B cell (primary cell): ENCODE results near the gene RASGEF1C. TPM values are rescaled to one million over a fixed set of nuclear protein-coding genes. Genes with fewer than 3 reads are reported as not detected.

Source experiments
- ATAC-seq: fragments of 200-7000 bp; cut with Tn5 transposase; one replicate; pipeline ENCODE4 v1.10.0; 2021; ENCODE audit warnings: low read depth, mild to moderate bottlenecking, moderate number of reproducible peaks, moderate library complexity
- CTCF ChIA-PET: fragments of 350-600 bp; sonication (Branson Sonifier 250); formaldehyde crosslinking; loops from one replicate; lab custom pipeline; 2021; ENCODE audit warnings: antibody characterized with exemption, inconsistent platforms; lab: Charles Lee
- POLR2A ChIA-PET: fragments of 350-600 bp; sonication (Branson Sonifier 250); formaldehyde crosslinking; loops from one replicate; lab custom pipeline; 2021; ENCODE audit warnings: antibody characterized with exemption; lab: Charles Lee
- DNase-seq: peaks from one replicate; pipeline ENCODE4 v3.0.0; 2013
- H2AFZ ChIP-seq: 2 replicates; pipeline ENCODE4 v1.6.1; 2012; ENCODE audit warnings: mild to moderate bottlenecking, low read depth, low read length; ENCODE audit not compliant: insufficient read depth, poor library complexity, severe bottlenecking
- H3K27ac ChIP-seq, 2 donors: 1 replicate in 1 of 2; 2 replicates in 1 of 2; pipeline ENCODE4 v1.5.1; 2012 to 2013; ENCODE audit warnings: low read length in 2 of 2, mild to moderate bottlenecking in 2 of 2, moderate library complexity in 1 of 2
- H3K27me3 ChIP-seq, 4 experiments: fragments of 200-600 bp in 1 of 4; sonication (generic) in 1 of 4; replicated peaks in 1 of 4; 1 replicate in 2 of 4; 2 replicates in 2 of 4; pipeline versions ENCODE4 v1.6.1 to v1.7.0; 2013 to 2016; ENCODE audit warnings: low read length in 3 of 4, mild to moderate bottlenecking in 2 of 4, mixed read lengths in 1 of 4, moderate library complexity in 1 of 4; ENCODE audit not compliant: insufficient read depth in 4 of 4, control insufficient read depth in 3 of 4; ENCODE audit errors: control extremely low read depth in 1 of 4
- H3K36me3 ChIP-seq, 2 experiments: replicated peaks in 1 of 2; 1 replicate in 1 of 2; 2 replicates in 1 of 2; pipeline versions ENCODE4 v1.6.1 to v1.7.1; 2013; ENCODE audit warnings: low read length in 1 of 2; ENCODE audit not compliant: insufficient read depth in 2 of 2, control insufficient read depth in 1 of 2; ENCODE audit errors: control extremely low read depth in 1 of 2, extremely low read depth in 1 of 2
- H3K4me1 ChIP-seq, 2 donors: fragments of 200-600 bp in 1 of 2; sonication (generic) in 1 of 2; 1 replicate in 1 of 2; 2 replicates in 1 of 2; pipeline versions ENCODE4 v1.5.1 to v1.6.1; 2013 to 2017; ENCODE audit warnings: low read length in 2 of 2; ENCODE audit not compliant: control insufficient read depth in 2 of 2, insufficient read depth in 2 of 2
- H3K4me2 ChIP-seq: replicated peaks from 2 replicates; pipeline ENCODE3; 2012; ENCODE audit warnings: mild to moderate bottlenecking, low read depth, low read length; ENCODE audit not compliant: poor library complexity, severe bottlenecking
- H3K4me3 ChIP-seq, 5 experiments: fragments of 200-600 bp in 1 of 5; sonication (generic) in 1 of 5; 1 replicate in 3 of 5; 2 replicates in 2 of 5; pipeline versions ENCODE4 v1.5.1 to v1.7.0; 2011 to 2016; ENCODE audit warnings: low read length in 4 of 5, mild to moderate bottlenecking in 4 of 5, low read depth in 2 of 5, control low read depth in 1 of 5, moderate library complexity in 1 of 5; ENCODE audit not compliant: insufficient read depth in 1 of 5; ENCODE audit errors: control extremely low read depth in 1 of 5, extremely low read depth in 1 of 5
- H3K79me2 ChIP-seq: fragments of 200-600 bp; sonication (generic); one replicate; pipeline ENCODE4 v1.6.0; 2016; ENCODE audit warnings: low read length; ENCODE audit not compliant: control insufficient read depth, insufficient read depth
- H3K9ac ChIP-seq: fragments of 200-600 bp; sonication (generic); 2 replicates; pipeline ENCODE4 v1.6.1; 2017; ENCODE audit warnings: mild to moderate bottlenecking, low read length, moderate library complexity
- H3K9me3 ChIP-seq, 3 donors: one replicate each; pipeline versions ENCODE4 v1.6.1 to v1.7.1; 2013; ENCODE audit warnings: low read length in 2 of 3; ENCODE audit not compliant: control insufficient read depth in 2 of 3, insufficient read depth in 1 of 3; ENCODE audit errors: control extremely low read depth in 1 of 3
- H4K20me1 ChIP-seq: 2 replicates; pipeline ENCODE4 v1.6.0; 2012; ENCODE audit warnings: mild to moderate bottlenecking, low read length; ENCODE audit not compliant: insufficient read depth, control insufficient read depth, poor library complexity, severe bottlenecking
- H3K27ac Mint-ChIP-seq: one replicate; pipeline ENCODE4 v1.8.0; 2021; ENCODE audit warnings: mixed read lengths
- H3K27me3 Mint-ChIP-seq: one replicate; pipeline ENCODE4 v1.8.0; 2021; ENCODE audit warnings: mixed read lengths
- H3K4me1 Mint-ChIP-seq: one replicate; pipeline ENCODE4 v1.8.0; 2021; ENCODE audit warnings: mixed read lengths
- H3K4me3 Mint-ChIP-seq: one replicate; pipeline ENCODE4 v1.8.0; 2021; ENCODE audit warnings: mixed read lengths
- H3K9me3 Mint-ChIP-seq: one replicate; pipeline ENCODE4 v1.8.0; 2022; ENCODE audit warnings: mixed read lengths; ENCODE audit not compliant: insufficient read depth
- CTCF ChIP-seq: fragments of 200-600 bp; IDR thresholded peaks from one replicate; pipeline ENCODE4 v1.8.0; 2022; ENCODE audit warnings: antibody characterized with exemption, mild to moderate bottlenecking
- EZH2 ChIP-seq: IDR thresholded peaks from 2 replicates; pipeline ENCODE4 v1.6.1; 2012; ENCODE audit warnings: borderline replicate concordance, low read depth, mild to moderate bottlenecking, moderate library complexity, low read length; ENCODE audit not compliant: insufficient read depth, poor library complexity, severe bottlenecking
- WGBS: methylation state at CpG from one replicate; pipeline ENCODE4 v1.1.5; 2013; ENCODE audit warnings: missing lambda C conversion rate; ENCODE audit not compliant: insufficient coverage; 5-methylcytosine and 5-hydroxymethylcytosine counted together
- intact Hi-C: fragments of 100-400 bp; cut with micrococcal nuclease; formaldehyde crosslinking; loops from one replicate; pipeline ENCODE4 v1.10.0; 2022
- polyA plus RNA-seq: library from polyadenylated mRNA; depleted of rRNA; stranded (reverse); fragments of >200 nt; gene quantifications from 2 replicates; pipeline ENCODE4 v1.2.3, GENCODE V29; 2012
- total RNA-seq, 2 donors: library from RNA; stranded (reverse); fragments of 120-200 nt in 1 of 2; gene quantifications; 1 replicate in 1 of 2; 2 replicates in 1 of 2; pipeline versions ENCODE4 v1.2.3 to v1.2.4, GENCODE V29; 2013 to 2022

Gene RASGEF1C
- total and polyA plus RNA-seq, 2 donors (not counting 1 experiment from before 2014, with no cell fraction given), result not detected

GRCh38 chr5:180216646-180217171, 7.7 kb upstream of the RASGEF1C start:
- DNase-seq, result no peak
- Histone ChIP-seq H3K36me3 (no peaks in the 10 kb centered on the region), H3K9me3 (peaks cover 0 to 50% (median 34%) of the 10 kb centered on the region in 3 donors), H3K9ac (no peak overlapping the region), H3K27ac (no peak overlapping the region), H4K20me1 (no peaks in the 10 kb centered on the region), H2AFZ (no peak overlapping the region), H3K4me2 (no peak overlapping the region), H3K27me3 (peaks cover 0 to 2% (median 0%) of the 10 kb centered on the region in 4 experiments), H3K79me2 (no peaks in the 10 kb centered on the region), H3K4me3 (no peak overlapping the region), H3K4me1 (no peaks in the 10 kb centered on the region)
- H3K9me3 Mint-ChIP-seq, result peaks cover 16% of the 10 kb centered on the region
- H3K27me3 Mint-ChIP-seq, result peaks cover 5% of the 10 kb centered on the region
- no peaks in the 10 kb centered on the region for H3K4me1 Mint-ChIP-seq
- no peak overlapping the region for H3K4me3 Mint-ChIP-seq
- TF ChIP-seq EZH2, result no peak
- TF ChIP-seq CTCF, result no peak
- no peak for ATAC-seq
- no peak overlapping the region for H3K27ac Mint-ChIP-seq
- POLR2A ChIA-PET, result no interaction called here
- CTCF ChIA-PET, result no interaction called here
- intact Hi-C loops, result no loop called here
- 91% methylated on average over 9 of the region's 15 CpGs for WGBS

- H3K36me3 ChIP-seq, result no peaks in the 10 kb centered on the region
- H3K4me3 Mint-ChIP-seq, result no peak overlapping the region
- H3K4me3 ChIP-seq, result no peak overlapping the region
- ChIA-PET POLR2A (no interaction called here), CTCF (no interaction called here)
- peaks cover 16% of the 10 kb centered on the region for H3K9me3 Mint-ChIP-seq
- no peaks in the 10 kb centered on the region for H3K79me2 ChIP-seq
- H2AFZ ChIP-seq, result no peak overlapping the region
- DNase-seq, result no peak
- no peak overlapping the region for H3K27ac Mint-ChIP-seq
- no peaks in the 10 kb centered on the region for H3K4me1 ChIP-seq
- H3K4me2 ChIP-seq, result no peak overlapping the region
- no peak overlapping the region for H3K9ac ChIP-seq
- H3K27me3 Mint-ChIP-seq, result peaks cover 5% of the 10 kb centered on the region
- TF ChIP-seq CTCF, result no peak
- TF ChIP-seq EZH2, result no peak
- H3K27me3 ChIP-seq, result peaks cover 0 to 3% (median 0%) of the 10 kb centered on the region in 4 experiments
- intact Hi-C loops, result no loop called here
- H4K20me1 ChIP-seq, result no peaks in the 10 kb centered on the region
- H3K27ac ChIP-seq, result no peak overlapping the region
- peaks cover 0 to 49% (median 34%) of the 10 kb centered on the region in 3 donors for H3K9me3 ChIP-seq
- 90% methylated on average over 31 of the region's 34 CpGs for WGBS
- ATAC-seq, result no peak
- H3K4me1 Mint-ChIP-seq, result no peaks in the 10 kb centered on the region
These were observed 7.0 kb upstream of the RASGEF1C start for GRCh38 chr5:180215783-180216630.
